ENCODE results near the gene BIRC7.

Gene BIRC7

DNA sequence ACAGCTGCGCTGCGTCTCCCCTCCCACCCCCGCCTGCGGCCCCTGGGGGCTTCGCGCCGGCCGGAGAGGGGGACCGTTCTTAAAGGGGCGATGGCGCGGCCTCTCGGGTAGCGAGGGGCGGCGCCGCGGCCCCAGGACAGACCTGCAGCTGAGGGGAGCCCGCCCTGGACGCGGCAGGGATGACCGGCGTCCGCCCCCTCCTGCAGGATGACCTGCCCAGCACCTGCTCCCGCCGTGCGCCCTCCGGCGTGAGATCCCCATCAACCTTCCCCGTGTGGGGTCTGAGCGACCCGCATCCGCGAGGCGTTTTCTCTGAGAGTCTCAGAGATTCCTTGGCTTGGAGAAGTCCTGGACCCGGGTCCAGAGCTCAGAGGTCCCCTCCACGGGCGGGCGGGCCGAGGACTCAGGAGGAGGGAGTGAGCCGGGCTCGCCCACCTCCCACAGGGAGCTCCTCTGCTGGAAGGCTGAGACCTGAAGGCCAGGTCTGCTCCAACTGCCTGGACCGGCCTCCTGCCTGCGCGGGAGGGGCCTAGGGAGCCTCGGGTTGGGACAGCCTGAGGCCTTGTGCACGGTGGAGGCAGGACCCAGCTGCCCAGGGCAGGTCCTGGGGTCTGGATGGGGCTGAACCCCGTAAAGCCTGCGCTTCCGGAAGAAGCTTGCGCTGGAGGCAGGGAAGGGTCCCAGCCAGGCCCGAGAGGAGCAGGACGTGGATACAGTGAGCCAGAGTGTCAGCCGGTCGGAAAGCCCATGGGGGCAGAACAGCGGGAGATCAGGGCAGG lies 19.1 kb downstream of the BIRC7 start:
- ChIA-PET CTCF (interaction anchor here (1.4 to 5.8 kb wide), 2 partner anchors 24 to 29 kb away, joined by 7 to 79 read pairs; no protein-coding TSS in a partner anchor), POLR2A (no interaction called here)
- no peak for DNase-seq (ENCODE audit: low read depth, low spot score)
- TF ChIP-seq, protein P1, sequence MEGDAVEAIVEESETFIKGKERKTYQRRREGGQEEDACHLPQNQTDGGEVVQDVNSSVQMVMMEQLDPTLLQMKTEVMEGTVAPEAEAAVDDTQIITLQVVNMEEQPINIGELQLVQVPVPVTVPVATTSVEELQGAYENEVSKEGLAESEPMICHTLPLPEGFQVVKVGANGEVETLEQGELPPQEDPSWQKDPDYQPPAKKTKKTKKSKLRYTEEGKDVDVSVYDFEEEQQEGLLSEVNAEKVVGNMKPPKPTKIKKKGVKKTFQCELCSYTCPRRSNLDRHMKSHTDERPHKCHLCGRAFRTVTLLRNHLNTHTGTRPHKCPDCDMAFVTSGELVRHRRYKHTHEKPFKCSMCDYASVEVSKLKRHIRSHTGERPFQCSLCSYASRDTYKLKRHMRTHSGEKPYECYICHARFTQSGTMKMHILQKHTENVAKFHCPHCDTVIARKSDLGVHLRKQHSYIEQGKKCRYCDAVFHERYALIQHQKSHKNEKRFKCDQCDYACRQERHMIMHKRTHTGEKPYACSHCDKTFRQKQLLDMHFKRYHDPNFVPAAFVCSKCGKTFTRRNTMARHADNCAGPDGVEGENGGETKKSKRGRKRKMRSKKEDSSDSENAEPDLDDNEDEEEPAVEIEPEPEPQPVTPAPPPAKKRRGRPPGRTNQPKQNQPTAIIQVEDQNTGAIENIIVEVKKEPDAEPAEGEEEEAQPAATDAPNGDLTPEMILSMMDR (IDR thresholded peaks at IDR 0.05; ENCODE audit: insufficient read depth, low read length, missing control alignments): no peak
- no peak overlapping the region for H3K4me3 ChIP-seq (ENCODE audit: low read depth, low read length)

DNA sequence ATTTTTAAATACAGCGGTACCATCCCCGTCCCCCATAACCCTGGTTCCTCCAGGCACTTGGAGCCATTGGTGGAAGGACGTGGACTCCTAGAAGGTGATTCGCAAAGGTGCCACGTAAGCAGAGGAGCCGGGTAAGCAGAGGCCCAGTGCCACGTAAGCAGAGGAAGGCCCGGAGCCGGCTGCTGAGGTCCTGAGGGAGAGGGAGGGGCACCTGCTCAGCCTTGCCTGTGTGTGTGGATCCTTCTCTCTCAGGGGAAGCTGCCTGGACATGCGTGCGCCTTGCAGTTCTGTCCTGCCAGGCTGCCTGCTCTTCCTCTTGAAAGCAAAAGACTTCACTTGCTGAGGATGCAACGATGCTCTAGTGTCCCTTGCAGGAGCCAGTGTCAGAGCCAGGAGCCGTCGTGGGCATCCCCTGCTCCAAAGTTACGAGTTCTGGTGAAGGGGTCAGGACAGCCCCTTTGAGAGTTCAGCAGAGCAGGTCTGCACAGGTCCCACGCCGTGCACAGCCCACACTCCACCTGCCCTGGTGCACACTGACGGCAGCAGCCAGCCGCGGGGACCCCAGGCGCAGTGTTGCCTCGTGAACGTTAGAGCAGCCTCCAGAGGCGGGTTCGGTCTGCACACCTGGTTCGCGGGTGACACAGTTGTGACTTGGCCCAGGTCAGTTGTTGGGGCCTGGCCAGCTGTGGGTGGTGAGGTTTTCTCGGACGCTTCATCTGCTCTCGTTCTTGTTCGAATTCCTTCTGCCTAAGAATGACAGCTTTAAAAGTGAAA lies 20.4 kb downstream of the BIRC7 start:
- no peak overlapping the region for H3K4me3 ChIP-seq (ENCODE audit: low read depth, low read length)
- POLR2A ChIA-PET: no interaction called here
- DNase-seq (ENCODE audit: low read depth, low spot score): no peak
- TF ChIP-seq, protein P1 (IDR thresholded peaks at IDR 0.05; ENCODE audit: insufficient read depth, low read length, missing control alignments): no peak
- CTCF ChIA-PET: interaction anchor here (0.9 to 5.8 kb wide), 3 partner anchors 26 to 33 kb away, joined by 3 to 79 read pairs (median 7); no protein-coding TSS in a partner anchor

DNA sequence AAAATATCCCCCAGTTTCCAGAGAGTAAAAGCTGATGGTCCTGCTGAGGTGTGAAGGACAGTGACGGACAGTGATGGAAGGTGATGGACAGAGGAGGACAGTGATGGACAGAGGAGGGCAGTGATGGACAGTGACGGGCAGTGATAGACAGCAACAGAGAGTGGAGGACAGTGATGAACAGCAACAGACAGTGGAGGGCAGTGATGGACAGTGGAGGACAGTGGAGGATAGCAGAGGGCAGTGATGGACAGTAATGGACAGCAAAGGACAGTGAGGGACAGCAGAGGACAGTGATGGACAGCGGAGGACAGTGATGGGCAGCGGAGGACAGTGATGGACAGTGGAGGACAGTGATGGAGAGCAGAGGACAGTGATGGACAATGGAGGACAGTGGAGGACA lies 21.2 kb downstream of the BIRC7 start:
- no peak for DNase-seq (ENCODE audit: low read depth, low spot score)
- H3K4me3 ChIP-seq (ENCODE audit: low read depth, low read length): no peak overlapping the region
- POLR2A ChIA-PET: no interaction called here
- TF ChIP-seq, protein P1 (IDR thresholded peaks at IDR 0.05; ENCODE audit: insufficient read depth, low read length, missing control alignments): no peak
- CTCF ChIA-PET: interaction anchor here (0.9 kb wide), 1 partner anchor 34 kb away, joined by 3 read pairs; no protein-coding TSS in a partner anchor

DNA sequence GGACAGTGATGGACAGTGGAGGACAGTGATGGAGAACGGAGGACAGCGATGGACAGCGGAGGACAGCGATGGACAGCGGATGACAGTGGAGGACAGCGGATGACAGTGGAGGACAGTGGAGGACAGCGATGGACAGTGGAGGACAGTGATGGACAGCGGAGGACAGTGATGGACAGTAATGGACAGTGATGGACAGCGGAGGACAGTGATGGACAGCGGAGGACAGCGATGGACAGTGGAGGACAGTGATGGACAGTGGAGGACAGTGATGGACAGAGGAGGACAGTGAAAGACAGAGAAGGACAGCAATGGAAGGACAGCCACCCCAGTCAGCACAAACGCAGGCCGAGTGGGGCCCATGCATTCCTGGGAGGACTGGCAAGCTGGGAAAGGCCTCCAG lies 21.9 kb downstream of the BIRC7 start:
- ChIA-PET POLR2A (no interaction called here), CTCF (interaction anchor here (0.9 to 1.0 kb wide), 2 partner anchors 23 to 27 kb away, joined by 3 read pairs; no protein-coding TSS in a partner anchor)

DNA sequence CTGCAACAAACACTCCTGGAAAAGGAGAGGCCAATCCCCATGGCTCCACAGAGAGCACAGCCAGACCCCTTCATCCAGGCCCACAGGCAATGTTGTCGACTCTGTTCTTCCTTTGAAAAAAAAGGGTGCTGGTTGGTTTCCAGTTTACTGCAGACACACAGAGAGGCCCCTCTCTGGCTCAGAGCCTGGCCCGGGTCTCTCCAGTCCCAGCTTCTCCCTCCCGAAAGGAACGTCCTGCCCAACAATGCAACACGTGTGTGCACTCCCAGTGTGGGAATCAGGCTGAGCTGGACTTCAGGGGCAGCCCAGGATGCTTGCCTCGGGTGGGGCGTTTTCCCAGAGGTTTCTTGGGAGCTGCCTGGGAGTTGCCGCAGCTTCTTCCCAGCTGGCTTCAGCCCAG lies 23.1 kb downstream of the BIRC7 start:
- DNase-seq (ENCODE audit: low read depth, low spot score): no peak
- no peak overlapping the region for H3K4me3 ChIP-seq (ENCODE audit: low read depth, low read length)
- TF ChIP-seq, protein P1 (IDR thresholded peaks at IDR 0.05; ENCODE audit: insufficient read depth, low read length, missing control alignments): no peak
- CTCF ChIA-PET: interaction anchor here (1.2 kb wide), 1 partner anchor 36 kb away, joined by 6 read pairs; no protein-coding TSS in a partner anchor
- POLR2A ChIA-PET: no interaction called here

More for the DNA sequence above, 21.9 kb downstream of the BIRC7 start:
- TF ChIP-seq, protein P1 (IDR thresholded peaks at IDR 0.05; ENCODE audit: insufficient read depth, low read length, missing control alignments): no peak
- no peak overlapping the region for H3K4me3 ChIP-seq (ENCODE audit: low read depth, low read length)
- DNase-seq (ENCODE audit: low read depth, low spot score): no peak
